GM12891 (cell line): Measurements from ENCODE around the gene DPM3.

Source experiments
- POLR2A ChIP-seq: IDR thresholded peaks from 2 replicates; pipeline ENCODE4 v1.6.1; 2011; ENCODE audit warnings: low read depth, low read length, control low read depth
- POLR2AphosphoS5 ChIP-seq: IDR thresholded peaks from 2 replicates; pipeline ENCODE4 v1.6.1; 2011; ENCODE audit warnings: low read depth, low read length, control low read depth
- POU2F2 ChIP-seq: IDR thresholded peaks from 2 replicates; pipeline ENCODE4 v1.6.1; 2011; ENCODE audit warnings: low read depth, mild to moderate bottlenecking, control low read depth, low read length, moderate library complexity
- SPI1 ChIP-seq: IDR thresholded peaks from 2 replicates; pipeline ENCODE4 v1.6.1; 2011; ENCODE audit warnings: low read depth, low read length, control low read depth
- TAF1 ChIP-seq: IDR thresholded peaks from 2 replicates; pipeline ENCODE4 v1.6.1; 2011; ENCODE audit warnings: low read depth, low read length, control low read depth

DNA sequence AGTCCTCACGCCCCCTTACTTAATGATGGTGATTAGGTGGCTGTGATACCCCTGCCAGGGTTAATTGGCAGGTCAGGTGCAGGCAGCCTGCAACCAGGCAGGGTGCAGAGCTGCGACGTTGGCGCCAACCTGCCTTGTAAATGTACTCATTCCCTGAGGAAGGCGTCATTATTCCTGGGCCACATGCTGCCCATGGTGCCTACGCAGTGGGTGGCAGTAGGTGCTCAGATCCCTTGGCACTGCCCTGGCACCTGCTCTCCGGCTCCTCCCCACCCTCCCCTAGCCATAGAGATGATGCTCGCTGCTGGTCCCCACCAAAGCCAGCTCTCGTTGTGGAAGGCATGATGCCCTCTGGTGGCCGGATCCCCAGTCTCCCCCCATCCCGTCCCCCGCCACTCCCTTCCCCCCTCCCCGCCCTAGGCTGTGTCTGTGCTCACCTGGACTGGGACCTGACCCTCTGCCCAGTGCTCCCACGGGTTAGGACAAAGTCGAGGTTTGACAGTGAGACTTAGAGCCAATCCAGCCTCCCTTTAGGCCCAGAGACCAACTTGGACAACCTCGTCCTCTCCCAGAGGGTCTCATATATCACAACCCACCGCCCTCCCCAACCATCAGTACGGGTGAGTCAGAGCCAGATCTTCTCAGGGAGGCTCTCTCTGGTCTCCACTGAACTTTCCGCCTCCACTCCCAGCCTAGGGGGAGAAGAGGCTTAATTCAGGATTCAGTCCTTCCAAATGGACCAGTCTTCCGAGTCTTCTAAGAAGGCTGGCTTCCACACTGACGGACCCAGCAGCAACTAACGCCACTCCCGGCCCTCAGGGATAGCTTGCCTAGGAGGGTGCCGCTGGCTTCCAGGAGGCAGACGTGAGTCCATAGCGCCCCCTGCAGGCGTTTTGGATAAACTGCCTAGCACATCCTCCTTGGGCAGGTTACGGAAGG lies 27.1 kb upstream of the DPM3 start:
- TF ChIP-seq POLR2AphosphoS5 (no peak), POLR2A (no peak), POU2F2 (no peak), TAF1 (no peak), SPI1 (no peak)
